Mucosa of stomach (tissue), 1 donor: ENCODE results near the gene KASH5.

Source experiments
- H3K27me3 ChIP-seq: one replicate; pipeline ENCODE4 v1.7.0; 2013; ENCODE audit warnings: mild to moderate bottlenecking, low read length; ENCODE audit not compliant: control insufficient read depth, insufficient read depth
- H3K36me3 ChIP-seq: one replicate; pipeline ENCODE4 v1.7.0; 2013; ENCODE audit warnings: low read length; ENCODE audit not compliant: control insufficient read depth, insufficient read depth
- H3K4me1 ChIP-seq: one replicate; pipeline ENCODE4 v1.7.0; 2013; ENCODE audit warnings: mild to moderate bottlenecking, low read length; ENCODE audit not compliant: control insufficient read depth, insufficient read depth
- H3K4me3 ChIP-seq: one replicate; pipeline ENCODE4 v1.7.0; 2013; ENCODE audit warnings: low read length
- H3K9ac ChIP-seq: one replicate; pipeline ENCODE4 v1.7.0; 2013; ENCODE audit warnings: mild to moderate bottlenecking, low read length, moderate library complexity
- H3K9me3 ChIP-seq: one replicate; pipeline ENCODE4 v1.7.0; 2013; ENCODE audit warnings: mild to moderate bottlenecking, low read length, moderate library complexity; ENCODE audit not compliant: control insufficient read depth
- donor health status: Pancreatic carcinoma.

The KASH5 gene

DNA sequence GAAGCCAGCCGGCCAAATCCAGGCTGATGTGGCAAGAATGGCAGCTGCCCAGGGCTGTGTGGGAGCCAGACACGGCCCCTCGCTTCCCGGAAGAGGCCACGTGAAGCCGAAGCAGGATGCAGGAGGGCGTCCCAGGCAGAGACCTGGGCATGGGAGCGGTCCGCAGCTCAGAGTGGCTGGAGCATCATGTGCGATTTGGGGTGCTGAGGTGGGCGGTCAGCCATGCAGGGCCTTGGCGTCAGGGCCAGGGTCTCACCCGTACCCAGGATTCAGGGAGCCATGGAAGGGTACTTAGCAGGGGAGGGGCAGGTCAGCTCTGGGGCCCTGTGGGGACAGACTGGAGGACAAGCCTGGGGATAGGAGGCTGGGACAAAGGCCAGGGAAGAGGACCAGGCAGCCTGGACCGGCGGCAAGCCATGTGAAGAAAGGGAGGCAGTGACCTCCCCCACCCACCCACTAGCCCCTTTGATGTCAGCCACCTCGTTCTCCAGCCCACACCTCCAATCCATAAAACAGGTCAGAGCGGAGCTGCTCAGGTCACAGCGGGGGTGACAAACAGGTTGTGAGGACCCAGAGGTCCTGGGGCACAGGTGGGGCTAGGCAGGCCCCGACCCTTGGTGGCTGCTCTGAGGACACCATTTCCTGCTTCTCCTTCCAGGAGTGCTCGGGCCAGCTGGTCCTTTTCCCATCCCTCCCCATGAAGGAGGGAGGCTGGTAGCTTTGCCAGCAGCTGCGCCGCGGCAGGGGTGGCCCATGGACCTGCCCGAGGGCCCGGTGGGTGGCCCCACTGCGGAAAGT, 2.3 kb downstream of the KASH5 start:
- Histone ChIP-seq H3K4me3 (no peak overlapping the region), H3K36me3 (no peaks in the 10 kb centered on the region), H3K9me3 (no peaks in the 10 kb centered on the region), H3K4me1 (no peaks in the 10 kb centered on the region), H3K9ac (no peak overlapping the region), H3K27me3 (peaks cover 15% of the 10 kb centered on the region)

GRCh38 chr19:49390929-49391359, 2.9 kb downstream of the KASH5 start:
- no peak overlapping the region for H3K4me3 ChIP-seq
- H3K4me1 ChIP-seq = no peaks in the 10 kb centered on the region
- H3K36me3 ChIP-seq = no peaks in the 10 kb centered on the region
- no peak overlapping the region for H3K9ac ChIP-seq
- no peaks in the 10 kb centered on the region for H3K9me3 ChIP-seq
- H3K27me3 ChIP-seq = peaks cover 15% of the 10 kb centered on the region

DNA sequence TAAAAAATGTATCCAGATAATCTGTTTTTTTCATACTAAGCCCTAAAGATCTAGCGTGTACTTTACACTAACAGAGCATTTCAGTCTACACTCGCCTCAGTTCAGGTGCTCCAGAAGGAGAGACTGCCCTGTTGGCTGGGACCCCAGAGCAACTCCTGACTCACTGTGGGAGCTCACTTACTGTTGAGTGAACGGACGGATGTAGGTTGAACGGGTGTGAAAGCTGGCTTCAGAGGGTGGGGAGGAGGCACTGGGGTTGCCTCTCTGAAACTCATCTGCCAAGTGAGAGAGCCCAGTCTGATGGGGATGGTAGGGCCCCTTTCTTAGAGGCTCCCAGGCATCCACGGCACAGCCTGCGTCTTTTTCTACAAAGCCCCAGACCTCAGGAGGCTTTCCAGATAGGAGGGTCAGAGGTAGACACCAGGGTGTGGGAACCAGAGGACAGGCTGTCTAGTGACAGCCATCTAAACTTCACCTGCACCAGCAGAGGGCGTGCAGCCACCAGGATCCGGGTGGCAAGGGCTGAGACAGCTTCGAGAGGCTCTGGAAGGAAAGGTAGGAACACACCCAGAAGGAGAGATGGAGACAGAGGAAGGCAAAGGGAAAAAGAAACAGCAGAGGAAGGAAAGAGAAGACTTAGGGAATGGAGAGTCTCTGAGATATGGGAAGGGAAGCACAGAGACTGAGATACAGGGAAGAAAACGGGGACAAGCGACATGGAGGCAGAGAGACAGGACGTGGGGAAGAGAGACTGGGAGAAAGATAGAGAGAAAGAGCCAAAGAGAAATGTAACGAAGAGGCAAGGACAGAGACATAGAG, 3.7 kb downstream of the KASH5 start:
- H3K9ac ChIP-seq = no peak overlapping the region
- H3K4me3 ChIP-seq = no peak overlapping the region
- no peaks in the 10 kb centered on the region for H3K4me1 ChIP-seq
- H3K36me3 ChIP-seq = no peaks in the 10 kb centered on the region
- peaks cover 15% of the 10 kb centered on the region for H3K27me3 ChIP-seq
- no peaks in the 10 kb centered on the region for H3K9me3 ChIP-seq

DNA sequence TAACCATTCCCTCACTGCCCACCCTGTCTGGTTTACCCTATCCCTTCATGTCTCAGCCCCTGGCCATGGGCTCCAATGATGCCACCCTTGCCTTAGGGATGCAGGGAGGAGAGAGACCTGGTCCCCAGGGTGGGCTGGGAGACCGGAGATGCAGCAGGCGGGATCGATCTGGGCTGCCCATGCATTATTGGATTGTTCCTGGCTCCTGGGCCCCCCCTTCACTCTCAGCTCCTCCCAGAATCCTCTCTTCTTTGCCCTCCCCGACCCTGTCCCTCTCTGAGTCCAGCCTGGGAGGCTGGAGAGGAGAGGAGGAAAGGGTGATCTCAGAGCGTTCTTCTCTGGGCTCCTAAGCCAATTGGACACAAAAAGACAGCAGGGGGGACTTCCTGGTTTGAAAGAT, 5.8 kb downstream of the KASH5 start:
- Histone ChIP-seq H3K4me3 (no peak overlapping the region), H3K9me3 (no peaks in the 10 kb centered on the region), H3K27me3 (peaks cover 19% of the 10 kb centered on the region), H3K4me1 (no peaks in the 10 kb centered on the region), H3K36me3 (no peaks in the 10 kb centered on the region), H3K9ac (no peak overlapping the region)

DNA sequence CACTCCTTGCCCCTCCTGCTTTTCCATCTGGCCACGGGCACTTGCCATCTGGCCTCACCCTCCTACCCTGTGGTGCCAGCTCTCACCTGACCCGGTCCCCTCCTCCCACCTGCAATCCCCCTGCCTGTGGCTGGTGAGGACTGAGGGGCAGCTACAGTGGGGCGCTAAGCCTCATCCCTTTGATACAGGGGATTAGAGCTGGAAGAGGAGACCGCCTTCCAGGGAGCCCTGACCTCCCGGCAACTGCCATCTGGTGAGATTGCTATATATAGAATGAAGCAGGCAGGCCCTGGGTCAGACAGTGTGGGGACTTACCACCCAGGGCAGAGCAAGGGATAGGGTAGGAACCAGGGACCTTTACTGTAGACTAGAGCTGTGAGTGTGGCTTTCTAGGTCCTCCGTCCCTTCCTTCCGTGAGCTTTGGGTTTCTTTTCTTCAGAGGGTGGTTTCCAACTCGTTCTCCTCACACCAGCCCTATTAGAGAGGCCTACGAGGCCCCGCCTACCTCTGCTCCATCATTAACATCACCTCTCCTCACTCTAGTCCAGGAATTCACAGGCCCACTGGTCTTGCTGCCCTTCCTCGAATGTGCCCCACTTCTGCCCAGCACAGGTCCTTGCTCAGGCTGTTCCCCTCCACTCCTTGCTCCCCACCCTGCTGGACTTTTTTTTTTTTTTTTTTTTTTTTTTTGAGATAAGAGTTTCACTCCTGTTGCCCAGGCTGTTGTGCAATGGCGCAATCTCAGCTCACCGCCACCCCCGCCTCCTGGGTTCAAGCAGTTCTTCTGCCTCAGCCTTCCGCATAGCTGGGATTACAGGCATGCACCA, 7.7 kb downstream of the KASH5 start:
- peaks cover 9% of the 10 kb centered on the region for H3K27me3 ChIP-seq
- no peaks in the 10 kb centered on the region for H3K36me3 ChIP-seq
- H3K4me3 ChIP-seq = no peak overlapping the region

GRCh38 chr19:49396738-49397505, 8.9 kb downstream of the KASH5 start:
- Histone ChIP-seq H3K27me3 (peaks cover 9% of the 10 kb centered on the region), H3K4me3 (no peak overlapping the region), H3K9ac (no peak overlapping the region), H3K36me3 (no peaks in the 10 kb centered on the region), H3K9me3 (no peaks in the 10 kb centered on the region), H3K4me1 (no peaks in the 10 kb centered on the region)

More for the DNA sequence above, 7.7 kb downstream of the KASH5 start:
- Histone ChIP-seq H3K9ac (no peak overlapping the region), H3K9me3 (no peaks in the 10 kb centered on the region), H3K4me1 (no peaks in the 10 kb centered on the region)

GRCh38 chr19:49398001-49398615, 10.1 kb downstream of the KASH5 start:
- Histone ChIP-seq H3K9me3 (no peaks in the 10 kb centered on the region), H3K27me3 (peaks cover 4% of the 10 kb centered on the region), H3K9ac (no peak overlapping the region), H3K4me1 (no peaks in the 10 kb centered on the region), H3K36me3 (no peaks in the 10 kb centered on the region), H3K4me3 (no peak overlapping the region)

- no peaks in the 10 kb centered on the region for H3K4me1 ChIP-seq
- no peak overlapping the region for H3K4me3 ChIP-seq
- no peak overlapping the region for H3K9ac ChIP-seq
- H3K36me3 ChIP-seq = no peaks in the 10 kb centered on the region
- no peaks in the 10 kb centered on the region for H3K9me3 ChIP-seq
- H3K27me3 ChIP-seq = peaks cover 4% of the 10 kb centered on the region
Measured at GRCh38 chr19:49398931-49399330, 10.9 kb downstream of the KASH5 start.

- Histone ChIP-seq H3K9ac (no peak overlapping the region), H3K4me1 (no peaks in the 10 kb centered on the region), H3K36me3 (no peaks in the 10 kb centered on the region), H3K4me3 (no peak overlapping the region), H3K27me3 (peaks cover 4% of the 10 kb centered on the region), H3K9me3 (no peaks in the 10 kb centered on the region)
Measured at GRCh38 chr19:49400029-49400428, 12.0 kb downstream of the KASH5 start.

GRCh38 chr19:49403404-49404187, 15.5 kb downstream of the KASH5 start:
- no peaks in the 10 kb centered on the region for H3K27me3 ChIP-seq
- H3K36me3 ChIP-seq = no peaks in the 10 kb centered on the region
- no peak overlapping the region for H3K4me3 ChIP-seq
- H3K4me1 ChIP-seq = no peaks in the 10 kb centered on the region
- no peaks in the 10 kb centered on the region for H3K9me3 ChIP-seq
- H3K9ac ChIP-seq = no peak overlapping the region
